HEK293 (cell line): ENCODE measurements around the gene SIN3A.

Experiments used
- CTCF ChIA-PET: fragments of 350-600 bp; formaldehyde crosslinking; extraction: SDS; loops from one replicate; lab custom pipeline; 2021; ENCODE audit warnings: antibody characterized with exemption; lab: Yijun Ruan, JAX
- POLR2A ChIA-PET: fragments of 300-600 bp; formaldehyde crosslinking; extraction: SDS; loops from one replicate; lab custom pipeline; 2020; ENCODE audit warnings: antibody characterized with exemption, inconsistent platforms; lab: Yijun Ruan, JAX
- H3K27ac ChIP-seq: fragments of 200-500 bp; sonication (Bioruptor generic); 2 replicates; pipeline ENCODE4 v1.5.1; 2014; ENCODE audit warnings: low read depth, low read length, control low read depth, inconsistent platforms; ENCODE audit errors: extremely low read depth
- H3K36me3 ChIP-seq, 2 experiments: fragments of 200-500 bp in 1 of 2; sonication (Bioruptor generic) in 1 of 2; 1 replicate in 1 of 2; 2 replicates in 1 of 2; pipeline ENCODE4 v1.5.1; 2014 to 2017; ENCODE audit warnings: inconsistent platforms in 2 of 2, low read length in 2 of 2; ENCODE audit not compliant: control insufficient read depth in 2 of 2, insufficient read depth in 1 of 2
- H3K4me1 ChIP-seq: fragments of 200-500 bp; sonication (Bioruptor generic); 2 replicates; pipeline ENCODE4 v1.5.1; 2014; ENCODE audit warnings: mild to moderate bottlenecking, low read length, inconsistent platforms; ENCODE audit not compliant: control insufficient read depth, insufficient read depth
- H3K4me3 ChIP-seq: 2 replicates; pipeline ENCODE4 v1.5.1; 2011; ENCODE audit warnings: low read depth, mild to moderate bottlenecking, control low read depth, low read length, moderate library complexity
- H3K9me3 ChIP-seq: fragments of 200-500 bp; sonication (Bioruptor generic); 2 replicates; pipeline ENCODE4 v1.5.1; 2014; ENCODE audit warnings: low read depth, low read length, inconsistent platforms; ENCODE audit not compliant: control insufficient read depth, insufficient read depth
- EGR2 ChIP-seq: fragments of 450-650 bp; formaldehyde crosslinking; IDR thresholded peaks from 2 replicates; pipeline ENCODE4 v1.5.1; 2016; ENCODE audit warnings: low read depth, missing biosample characterization, missing genetic modification characterization
- ELK4 ChIP-seq: IDR thresholded peaks from 2 replicates; pipeline ENCODE4 v1.6.1; 2011; ENCODE audit warnings: mild to moderate bottlenecking, low read depth, low read length, borderline replicate concordance
- GLIS2 ChIP-seq: fragments of 450-650 bp; formaldehyde crosslinking; IDR thresholded peaks from 2 replicates; pipeline ENCODE4 v1.5.1; 2016; ENCODE audit warnings: missing biosample characterization, missing genetic modification characterization
- KLF8 ChIP-seq: fragments of 450-650 bp; formaldehyde crosslinking; IDR thresholded peaks from 2 replicates; pipeline ENCODE4 v1.5.1; 2016; ENCODE audit warnings: missing biosample characterization, missing genetic modification characterization
- KLF9 ChIP-seq: fragments of 450-650 bp; formaldehyde crosslinking; IDR thresholded peaks from 2 replicates; pipeline ENCODE4 v1.5.1; 2016; ENCODE audit warnings: missing biosample characterization, missing genetic modification characterization, low read depth
- OSR2 ChIP-seq: fragments of 450-650 bp; formaldehyde crosslinking; IDR thresholded peaks from 2 replicates; pipeline ENCODE4 v1.5.1; 2016; ENCODE audit warnings: missing biosample characterization, missing genetic modification characterization
- SP3 ChIP-seq: fragments of 450-650 bp; formaldehyde crosslinking; IDR thresholded peaks from 2 replicates; pipeline ENCODE4 v1.5.1; 2016; ENCODE audit warnings: missing biosample characterization, missing genetic modification characterization
- ZEB2 ChIP-seq: fragments of 450-650 bp; formaldehyde crosslinking; IDR thresholded peaks from 2 replicates; pipeline ENCODE4 v1.5.1; 2016; ENCODE audit warnings: missing biosample characterization, missing genetic modification characterization
- ZFHX2 ChIP-seq: fragments of 450-650 bp; formaldehyde crosslinking; conservative IDR thresholded peaks from 2 replicates; pipeline ENCODE4 v1.5.1; 2016; ENCODE audit warnings: missing biosample characterization, missing genetic modification characterization
- ZIC2 ChIP-seq: fragments of 450-650 bp; formaldehyde crosslinking; IDR thresholded peaks from 2 replicates; pipeline ENCODE4 v1.5.1; 2016; ENCODE audit warnings: missing biosample characterization, missing genetic modification characterization
- ZNF184 ChIP-seq: fragments of 450-650 bp; IDR thresholded peaks from 2 replicates; pipeline ENCODE4 v1.5.1; 2018; ENCODE audit warnings: missing biosample characterization, mild to moderate bottlenecking, missing genetic modification characterization
- ZNF335 ChIP-seq: fragments of 450-650 bp; formaldehyde crosslinking; conservative IDR thresholded peaks from 2 replicates; pipeline ENCODE4 v1.5.1; 2016; ENCODE audit warnings: missing biosample characterization, missing genetic modification characterization
- ZNF341 ChIP-seq: fragments of 450-650 bp; formaldehyde crosslinking; IDR thresholded peaks from 2 replicates; pipeline ENCODE4; 2016; ENCODE audit warnings: low read depth, missing biosample characterization, missing genetic modification characterization
- ZNF354C ChIP-seq: fragments of 450-650 bp; formaldehyde crosslinking; IDR thresholded peaks from 2 replicates; pipeline ENCODE4 v1.5.1; 2016; ENCODE audit warnings: missing biosample characterization, missing genetic modification characterization, low read depth, borderline replicate concordance
- ZNF449 ChIP-seq: fragments of 450-650 bp; formaldehyde crosslinking; IDR thresholded peaks from 2 replicates; pipeline ENCODE4 v1.5.1; 2017; ENCODE audit warnings: missing biosample characterization, mild to moderate bottlenecking, missing genetic modification characterization, moderate library complexity
- ZNF654 ChIP-seq: fragments of 450-650 bp; formaldehyde crosslinking; IDR thresholded peaks from 2 replicates; pipeline ENCODE4 v1.5.1; 2016; ENCODE audit warnings: low read depth, missing biosample characterization, missing genetic modification characterization
- ZSCAN23 ChIP-seq: fragments of 450-650 bp; formaldehyde crosslinking; IDR thresholded peaks from 2 replicates; pipeline ENCODE4 v1.5.1; 2016; ENCODE audit warnings: missing biosample characterization, missing genetic modification characterization
- ZXDB ChIP-seq: fragments of 450-650 bp; formaldehyde crosslinking; IDR thresholded peaks from 2 replicates; pipeline ENCODE4 v1.5.1; 2016; ENCODE audit warnings: missing biosample characterization, missing genetic modification characterization
- TF ChIP-seq, protein P1 (sequence below): fragments of 450-650 bp; formaldehyde crosslinking; IDR thresholded peaks from 2 replicates; pipeline ENCODE4 v1.5.1; 2016; ENCODE audit warnings: missing biosample characterization, missing genetic modification characterization
- TF ChIP-seq, protein P2 (sequence below): fragments of 450-650 bp; formaldehyde crosslinking; IDR thresholded peaks from 2 replicates; pipeline ENCODE4 v1.5.1; 2016; ENCODE audit warnings: missing biosample characterization, missing genetic modification characterization
- TF ChIP-seq, protein P3 (sequence below): fragments of 450-650 bp; formaldehyde crosslinking; IDR thresholded peaks from 2 replicates; pipeline ENCODE4 v1.5.1; 2017; ENCODE audit warnings: missing biosample characterization, missing genetic modification characterization
- TF ChIP-seq, protein P4 (sequence below): fragments of 450-650 bp; formaldehyde crosslinking; IDR thresholded peaks from 2 replicates; pipeline ENCODE4 v1.5.1; 2017; ENCODE audit warnings: missing biosample characterization, missing genetic modification characterization
- TF ChIP-seq, protein P5 (sequence below): fragments of 450-650 bp; formaldehyde crosslinking; IDR thresholded peaks from 2 replicates; pipeline ENCODE4 v1.5.1; 2016; ENCODE audit warnings: missing biosample characterization, missing genetic modification characterization

The SIN3A gene

DNA sequence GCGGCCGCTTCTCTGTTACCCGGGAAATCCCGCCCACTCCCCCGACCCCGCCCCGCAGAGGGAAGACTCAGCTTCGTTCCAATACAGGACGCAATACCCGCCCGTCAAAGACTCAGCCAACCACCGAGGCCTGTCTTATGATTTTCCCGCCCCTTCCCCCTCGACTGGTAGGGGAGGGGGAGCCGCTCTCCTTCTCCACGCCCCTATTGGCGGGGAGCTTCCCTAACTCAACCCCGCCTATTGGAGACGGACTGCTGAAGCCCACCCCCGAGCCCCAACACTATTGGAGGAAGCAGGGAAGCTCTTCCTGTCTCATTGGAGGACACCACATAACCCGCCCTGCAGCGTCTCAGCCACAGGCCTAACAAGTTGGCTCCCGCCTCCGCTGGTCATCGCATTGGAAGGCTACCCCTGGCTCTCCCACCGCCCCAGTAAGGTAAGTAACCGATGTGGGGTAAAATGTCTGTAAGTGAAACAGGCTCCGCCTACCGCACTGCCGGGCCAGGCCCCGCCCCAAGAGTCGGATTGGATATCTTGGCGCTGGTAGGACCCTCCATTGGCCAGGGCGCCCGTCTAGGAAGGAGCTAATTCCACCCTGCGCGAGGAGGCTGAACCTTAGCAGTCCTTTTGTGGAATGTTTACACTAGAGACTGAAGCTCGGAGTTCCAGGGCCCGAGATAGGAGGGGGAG, at the start of gene SIN3A:
SIN3A (minus strand) TSS at position 17 of the 690 bp plus-strand sequence. CDS start 21,315 bp downstream, outside the sequence.
- H3K27ac ChIP-seq, result peak within 1 kb of the TSS; percentile 90
- peak within 1 kb of the TSS; percentile 96 for H3K4me3 ChIP-seq
- peaks cover 0 to 5% of the 10 kb centered on the region in 2 experiments; a peak in 1 of 3 replicates for H3K36me3 ChIP-seq
- H3K4me1 ChIP-seq, result peaks cover 15% of the 10 kb centered on the region
- POLR2A ChIA-PET, result interaction anchor here (0.6 to 6.8 kb wide), 43 partner anchors 10 to 1479 kb away, joined by 3 to 242 read pairs (median 5); partner anchors contain the start of genes COMMD4, CSPG4, IMP3 and MAN2C1
- H3K9me3 ChIP-seq, result no peaks in the 10 kb centered on the region
- CTCF ChIA-PET, result interaction anchor here (0.6 to 7.5 kb wide), 8 partner anchors 17 to 269 kb away, joined by 3 to 63 read pairs (median 4); partner anchors contain the start of gene MAN2C1
- TF ChIP-seq OSR2 (tag by site-specific recombination) (no peak), ELK4 (no peak), ZNF335 (tag by site-specific recombination) (no peak), ZNF184 (no peak), ZNF449 (tag by site-specific recombination) (no peak), SP3 (tag by site-specific recombination) (peak; percentile 100), ZNF354C (tag by site-specific recombination) (no peak), ZSCAN23 (no peak), KLF8 (tag by site-specific recombination) (peak; percentile 89), ZFHX2 (tag by site-specific recombination) (peak; percentile 78), EGR2 (peak; percentile 60), KLF9 (tag by site-specific recombination) (peak; percentile 76), ZEB2 (tag by site-specific recombination) (peak; percentile 25; the same call in 1 of the 2 replicates), ZNF341 (tag by site-specific recombination) (peak; percentile 75), ZIC2 (tag by site-specific recombination) (no peak), ZNF654 (no peak), GLIS2 (peak; percentile 82), ZXDB (tag by site-specific recombination) (peak; percentile 16)
- TF ChIP-seq, protein P1, sequence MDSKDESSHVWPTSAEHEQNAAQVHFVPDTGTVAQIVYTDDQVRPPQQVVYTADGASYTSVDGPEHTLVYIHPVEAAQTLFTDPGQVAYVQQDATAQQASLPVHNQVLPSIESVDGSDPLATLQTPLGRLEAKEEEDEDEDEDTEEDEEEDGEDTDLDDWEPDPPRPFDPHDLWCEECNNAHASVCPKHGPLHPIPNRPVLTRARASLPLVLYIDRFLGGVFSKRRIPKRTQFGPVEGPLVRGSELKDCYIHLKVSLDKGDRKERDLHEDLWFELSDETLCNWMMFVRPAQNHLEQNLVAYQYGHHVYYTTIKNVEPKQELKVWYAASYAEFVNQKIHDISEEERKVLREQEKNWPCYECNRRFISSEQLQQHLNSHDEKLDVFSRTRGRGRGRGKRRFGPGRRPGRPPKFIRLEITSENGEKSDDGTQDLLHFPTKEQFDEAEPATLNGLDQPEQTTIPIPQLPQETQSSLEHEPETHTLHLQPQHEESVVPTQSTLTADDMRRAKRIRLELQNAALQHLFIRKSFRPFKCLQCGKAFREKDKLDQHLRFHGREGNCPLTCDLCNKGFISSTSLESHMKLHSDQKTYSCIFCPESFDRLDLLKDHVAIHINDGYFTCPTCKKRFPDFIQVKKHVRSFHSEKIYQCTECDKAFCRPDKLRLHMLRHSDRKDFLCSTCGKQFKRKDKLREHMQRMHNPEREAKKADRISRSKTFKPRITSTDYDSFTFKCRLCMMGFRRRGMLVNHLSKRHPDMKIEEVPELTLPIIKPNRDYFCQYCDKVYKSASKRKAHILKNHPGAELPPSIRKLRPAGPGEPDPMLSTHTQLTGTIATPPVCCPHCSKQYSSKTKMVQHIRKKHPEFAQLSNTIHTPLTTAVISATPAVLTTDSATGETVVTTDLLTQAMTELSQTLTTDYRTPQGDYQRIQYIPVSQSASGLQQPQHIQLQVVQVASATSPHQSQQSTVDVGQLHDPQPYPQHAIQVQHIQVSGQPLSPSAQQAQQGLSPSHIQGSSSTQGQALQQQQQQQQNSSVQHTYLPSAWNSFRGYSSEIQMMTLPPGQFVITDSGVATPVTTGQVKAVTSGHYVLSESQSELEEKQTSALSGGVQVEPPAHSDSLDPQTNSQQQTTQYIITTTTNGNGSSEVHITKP (tag by site-specific recombination), result peak; percentile 37; the same call in 1 of the 2 replicates
- TF ChIP-seq, protein P2, sequence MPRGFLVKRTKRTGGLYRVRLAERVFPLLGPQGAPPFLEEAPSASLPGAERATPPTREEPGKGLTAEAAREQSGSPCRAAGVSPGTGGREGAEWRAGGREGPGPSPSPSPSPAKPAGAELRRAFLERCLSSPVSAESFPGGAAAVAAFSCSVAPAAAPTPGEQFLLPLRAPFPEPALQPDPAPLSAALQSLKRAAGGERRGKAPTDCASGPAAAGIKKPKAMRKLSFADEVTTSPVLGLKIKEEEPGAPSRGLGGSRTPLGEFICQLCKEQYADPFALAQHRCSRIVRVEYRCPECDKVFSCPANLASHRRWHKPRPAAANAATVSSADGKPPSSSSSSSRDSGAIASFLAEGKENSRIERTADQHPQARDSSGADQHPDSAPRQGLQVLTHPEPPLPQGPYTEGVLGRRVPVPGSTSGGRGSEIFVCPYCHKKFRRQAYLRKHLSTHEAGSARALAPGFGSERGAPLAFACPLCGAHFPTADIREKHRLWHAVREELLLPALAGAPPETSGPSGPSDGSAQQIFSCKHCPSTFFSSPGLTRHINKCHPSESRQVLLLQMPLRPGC (tag by site-specific recombination), result no peak
- TF ChIP-seq, protein P3, sequence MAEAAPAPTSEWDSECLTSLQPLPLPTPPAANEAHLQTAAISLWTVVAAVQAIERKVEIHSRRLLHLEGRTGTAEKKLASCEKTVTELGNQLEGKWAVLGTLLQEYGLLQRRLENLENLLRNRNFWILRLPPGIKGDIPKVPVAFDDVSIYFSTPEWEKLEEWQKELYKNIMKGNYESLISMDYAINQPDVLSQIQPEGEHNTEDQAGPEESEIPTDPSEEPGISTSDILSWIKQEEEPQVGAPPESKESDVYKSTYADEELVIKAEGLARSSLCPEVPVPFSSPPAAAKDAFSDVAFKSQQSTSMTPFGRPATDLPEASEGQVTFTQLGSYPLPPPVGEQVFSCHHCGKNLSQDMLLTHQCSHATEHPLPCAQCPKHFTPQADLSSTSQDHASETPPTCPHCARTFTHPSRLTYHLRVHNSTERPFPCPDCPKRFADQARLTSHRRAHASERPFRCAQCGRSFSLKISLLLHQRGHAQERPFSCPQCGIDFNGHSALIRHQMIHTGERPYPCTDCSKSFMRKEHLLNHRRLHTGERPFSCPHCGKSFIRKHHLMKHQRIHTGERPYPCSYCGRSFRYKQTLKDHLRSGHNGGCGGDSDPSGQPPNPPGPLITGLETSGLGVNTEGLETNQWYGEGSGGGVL (tag by site-specific recombination), result peak; percentile 88; the same call in 1 of the 2 replicates
- TF ChIP-seq, protein P4, sequence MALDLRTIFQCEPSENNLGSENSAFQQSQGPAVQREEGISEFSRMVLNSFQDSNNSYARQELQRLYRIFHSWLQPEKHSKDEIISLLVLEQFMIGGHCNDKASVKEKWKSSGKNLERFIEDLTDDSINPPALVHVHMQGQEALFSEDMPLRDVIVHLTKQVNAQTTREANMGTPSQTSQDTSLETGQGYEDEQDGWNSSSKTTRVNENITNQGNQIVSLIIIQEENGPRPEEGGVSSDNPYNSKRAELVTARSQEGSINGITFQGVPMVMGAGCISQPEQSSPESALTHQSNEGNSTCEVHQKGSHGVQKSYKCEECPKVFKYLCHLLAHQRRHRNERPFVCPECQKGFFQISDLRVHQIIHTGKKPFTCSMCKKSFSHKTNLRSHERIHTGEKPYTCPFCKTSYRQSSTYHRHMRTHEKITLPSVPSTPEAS (tag by site-specific recombination), result no peak
- TF ChIP-seq, protein P5, sequence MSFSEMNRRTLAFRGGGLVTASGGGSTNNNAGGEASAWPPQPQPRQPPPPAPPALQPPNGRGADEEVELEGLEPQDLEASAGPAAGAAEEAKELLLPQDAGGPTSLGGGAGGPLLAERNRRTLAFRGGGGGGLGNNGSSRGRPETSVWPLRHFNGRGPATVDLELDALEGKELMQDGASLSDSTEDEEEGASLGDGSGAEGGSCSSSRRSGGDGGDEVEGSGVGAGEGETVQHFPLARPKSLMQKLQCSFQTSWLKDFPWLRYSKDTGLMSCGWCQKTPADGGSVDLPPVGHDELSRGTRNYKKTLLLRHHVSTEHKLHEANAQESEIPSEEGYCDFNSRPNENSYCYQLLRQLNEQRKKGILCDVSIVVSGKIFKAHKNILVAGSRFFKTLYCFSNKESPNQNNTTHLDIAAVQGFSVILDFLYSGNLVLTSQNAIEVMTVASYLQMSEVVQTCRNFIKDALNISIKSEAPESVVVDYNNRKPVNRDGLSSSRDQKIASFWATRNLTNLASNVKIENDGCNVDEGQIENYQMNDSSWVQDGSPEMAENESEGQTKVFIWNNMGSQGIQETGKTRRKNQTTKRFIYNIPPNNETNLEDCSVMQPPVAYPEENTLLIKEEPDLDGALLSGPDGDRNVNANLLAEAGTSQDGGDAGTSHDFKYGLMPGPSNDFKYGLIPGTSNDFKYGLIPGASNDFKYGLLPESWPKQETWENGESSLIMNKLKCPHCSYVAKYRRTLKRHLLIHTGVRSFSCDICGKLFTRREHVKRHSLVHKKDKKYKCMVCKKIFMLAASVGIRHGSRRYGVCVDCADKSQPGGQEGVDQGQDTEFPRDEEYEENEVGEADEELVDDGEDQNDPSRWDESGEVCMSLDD, result no peak
